Esophagus muscularis mucosa (tissue), 4 donors: ENCODE data around the gene PEAR1. TPM values are rescaled to one million over a fixed set of nuclear protein-coding genes. Genes with fewer than 3 reads are reported as not detected.

ENCODE experiments used
- DNase-seq: peaks from one replicate; pipeline ENCODE4 v3.0.0-alpha.2; 2017; ENCODE audit errors: extremely low spot score
- H3K27ac ChIP-seq, 4 donors: fragments of 200-600 bp; sonication (generic); replicated peaks in 1 of 4; 1 replicate in 3 of 4; 2 replicates in 1 of 4; pipeline ENCODE4 v1.5.1; 2016 to 2019; ENCODE audit warnings: mild to moderate bottlenecking in 1 of 4
- H3K27me3 ChIP-seq, 4 donors: fragments of 200-600 bp; sonication (generic); one replicate each; pipeline versions ENCODE4 v1.5.1 to v1.6.0; 2016 to 2019
- H3K36me3 ChIP-seq, 4 donors: fragments of 200-600 bp; sonication (generic); one replicate each; pipeline ENCODE4 v1.5.1; 2016 to 2019
- H3K4me1 ChIP-seq, 4 donors: fragments of 200-600 bp; sonication (generic); one replicate each; pipeline ENCODE4 v1.5.1; 2016 to 2019
- H3K4me3 ChIP-seq, 4 donors: fragments of 200-600 bp; sonication (generic); 1 replicate in 2 of 4; 2 replicates in 2 of 4; pipeline ENCODE4 v1.5.1; 2016 to 2019; ENCODE audit warnings: mild to moderate bottlenecking in 4 of 4, moderate library complexity in 1 of 4
- H3K9me3 ChIP-seq, 4 donors: fragments of 200-600 bp; sonication (generic); 1 replicate in 3 of 4; 2 replicates in 1 of 4; pipeline ENCODE4 v1.5.1; 2016 to 2019
- CTCF ChIP-seq, 3 experiments: fragments of 200-600 bp in 2 of 3; fragments of 450-650 bp in 1 of 3; sonication (generic) in 2 of 3; IDR thresholded peaks; one replicate each; pipeline ENCODE4 v1.5.1; 2017 to 2019; ENCODE audit warnings: antibody characterized with exemption in 3 of 3, mild to moderate bottlenecking in 2 of 3, moderate library complexity in 1 of 3
- EP300 ChIP-seq: sonication (generic); formaldehyde crosslinking; IDR thresholded peaks from one replicate; pipeline ENCODE4 v1.6.1; 2017; ENCODE audit warnings: antibody characterized with exemption
- POLR2A ChIP-seq: fragments of 450-650 bp; IDR thresholded peaks from one replicate; pipeline ENCODE4 v1.6.1; 2017; ENCODE audit warnings: antibody characterized with exemption, moderate library complexity, mild to moderate bottlenecking, low read depth
- POLR2AphosphoS5 ChIP-seq, 2 donors: sonication (generic); formaldehyde crosslinking; IDR thresholded peaks; one replicate each; pipeline ENCODE4 v1.6.1; 2017; ENCODE audit warnings: antibody characterized with exemption in 2 of 2
- WGBS: methylation state at CpG from one replicate; pipeline ENCODE4 v1.1.5; 2018; 5-methylcytosine and 5-hydroxymethylcytosine counted together
- intact Hi-C: fragments of 100-400 bp; cut with DNase I; formaldehyde crosslinking; loops from one replicate; pipeline ENCODE4 v1.15.1; 2023
- total RNA-seq, 4 donors: library from RNA; depleted of rRNA; stranded (reverse); fragments of >200 nt; gene quantifications; one replicate each; pipeline versions ENCODE4 v1.1.0 to v1.2.1, GENCODE V29; 2016

The PEAR1 gene
- total RNA-seq, 4 donors from 2014 or later: 6.1 to 13.6 (median 10.9) TPM

GRCh38 chr1:156862584-156862983 lies 30.9 kb upstream of the PEAR1 start:
- no peak for TF ChIP-seq POLR2A
- no peak for TF ChIP-seq CTCF (IDR thresholded peaks at IDR 0.05)
- TF ChIP-seq POLR2AphosphoS5 (IDR thresholded peaks at IDR 0.05): no peak
- no peak for TF ChIP-seq EP300
- DNase-seq: no peak
- Histone ChIP-seq H3K9me3 (no peaks in the 10 kb centered on the region), H3K27me3 (peaks cover 0 to 100% (median 39%) of the 10 kb centered on the region in 4 donors), H3K4me3 (no peak overlapping the region), H3K4me1 (peaks cover 29 to 33% (median 32%) of the 10 kb centered on the region in 4 donors), H3K36me3 (no peaks in the 10 kb centered on the region), H3K27ac (no peak overlapping the region)
- intact Hi-C loops: loop anchor here (5.0 kb wide), 1 partner anchor 50 kb away; no protein-coding TSS in a partner anchor
- WGBS: 90% methylated on average over 6 of the region's 6 CpGs

- no peaks in the 10 kb centered on the region for H3K36me3 ChIP-seq
- no peak overlapping the region for H3K27ac ChIP-seq
- intact Hi-C loops: loop anchor here (5.0 kb wide), 1 partner anchor 51 kb away; no protein-coding TSS in a partner anchor
- peaks cover 0 to 98% (median 36%) of the 10 kb centered on the region in 4 donors for H3K27me3 ChIP-seq
- peaks cover 29 to 33% (median 32%) of the 10 kb centered on the region in 4 donors for H3K4me1 ChIP-seq
- TF ChIP-seq POLR2AphosphoS5 (IDR thresholded peaks at IDR 0.05) (no peak), POLR2A (no peak), CTCF (IDR thresholded peaks at IDR 0.05) (no peak), EP300 (no peak)
- H3K4me3 ChIP-seq: no peak overlapping the region
- no peak for DNase-seq
- 78% methylated on average over 10 of the region's 10 CpGs for WGBS
- no peaks in the 10 kb centered on the region for H3K9me3 ChIP-seq
These were observed 30.4 kb upstream of the PEAR1 start for GRCh38 chr1:156862997-156863599.

- Histone ChIP-seq H3K9me3 (no peaks in the 10 kb centered on the region), H3K36me3 (no peaks in the 10 kb centered on the region), H3K4me1 (peaks cover 26 to 27% (median 27%) of the 10 kb centered on the region in 4 donors), H3K27me3 (peaks cover 0 to 97% (median 34%) of the 10 kb centered on the region in 4 donors), H3K27ac (no peak overlapping the region), H3K4me3 (no peak overlapping the region)
- no peak for TF ChIP-seq POLR2A
- TF ChIP-seq POLR2AphosphoS5 (IDR thresholded peaks at IDR 0.05): no peak
- no peak for TF ChIP-seq EP300
- TF ChIP-seq CTCF (IDR thresholded peaks at IDR 0.05): no peak
- WGBS: 89% methylated on average over 7 of the region's 7 CpGs
- DNase-seq: no peak
- intact Hi-C loops: loop anchor here (5.0 kb wide), 1 partner anchor 51 kb away; no protein-coding TSS in a partner anchor
These were observed 29.9 kb upstream of the PEAR1 start for GRCh38 chr1:156863631-156864030.

GRCh38 chr1:156864796-156865195 lies 28.7 kb upstream of the PEAR1 start:
- Histone ChIP-seq H3K27me3 (peaks cover 0 to 85% (median 25%) of the 10 kb centered on the region in 4 donors), H3K36me3 (no peaks in the 10 kb centered on the region), H3K27ac (no peak overlapping the region), H3K4me3 (no peak overlapping the region), H3K9me3 (no peaks in the 10 kb centered on the region), H3K4me1 (peaks cover 15 to 16% (median 16%) of the 10 kb centered on the region in 4 donors)
- no peak for TF ChIP-seq POLR2A
- no peak for TF ChIP-seq POLR2AphosphoS5 (IDR thresholded peaks at IDR 0.05)
- no peak for TF ChIP-seq EP300
- no peak for TF ChIP-seq CTCF (IDR thresholded peaks at IDR 0.05)
- no peak for DNase-seq
- intact Hi-C loops: loop anchor here (5.0 kb wide), 1 partner anchor 52 kb away; no protein-coding TSS in a partner anchor
- no CpG with 5 or more reads among the region's 4 CpGs for WGBS
